Astrocyte (in vitro differentiated cells and primary cell): ENCODE results near the gene KBTBD2. TPM values are rescaled to one million over a fixed set of nuclear protein-coding genes. Genes with fewer than 3 reads are reported as not detected.

Source experiments
- DNase-seq: peaks from one replicate; pipeline ENCODE4 v3.0.0-alpha.2; 2010; ENCODE audit warnings: low read depth
- FAIRE-seq: peaks from 2 replicates; lab custom pipeline; 2011; peaks lifted over from hg19 to GRCh38; lab: Jason Lieb, UNC
- H2AFZ ChIP-seq: 2 replicates; pipeline ENCODE4 v1.6.0; 2012; ENCODE audit warnings: low read depth, low read length, inconsistent platforms
- H3K27ac ChIP-seq: 2 replicates; pipeline ENCODE4 v1.5.1; 2011; ENCODE audit warnings: low read depth, low read length, inconsistent platforms
- H3K27me3 ChIP-seq: 2 replicates; pipeline ENCODE4 v1.6.0; 2011; ENCODE audit warnings: low read length, inconsistent platforms; ENCODE audit not compliant: insufficient read depth
- H3K36me3 ChIP-seq: 2 replicates; pipeline ENCODE4 v1.5.1; 2011; ENCODE audit warnings: low read length, inconsistent platforms; ENCODE audit not compliant: insufficient read depth
- H3K4me1 ChIP-seq: 2 replicates; pipeline ENCODE4 v1.5.1; 2011; ENCODE audit warnings: low read length, inconsistent platforms; ENCODE audit not compliant: insufficient read depth
- H3K4me2 ChIP-seq: 2 replicates; pipeline ENCODE4 v1.6.0; 2012; ENCODE audit warnings: low read length, inconsistent platforms
- H3K4me3 ChIP-seq: 2 replicates; pipeline ENCODE4 v1.5.1; 2011; ENCODE audit warnings: low read depth, mild to moderate bottlenecking, low read length, inconsistent platforms; ENCODE audit not compliant: insufficient read depth
- H3K79me2 ChIP-seq: 2 replicates; pipeline ENCODE4 v1.6.0; 2012; ENCODE audit warnings: mild to moderate bottlenecking, low read length, inconsistent platforms; ENCODE audit not compliant: insufficient read depth
- H3K9ac ChIP-seq: 2 replicates; pipeline ENCODE4 v1.6.0; 2012; ENCODE audit warnings: mild to moderate bottlenecking, low read length, inconsistent platforms
- H3K9me3 ChIP-seq: 2 replicates; pipeline ENCODE4 v1.5.1; 2012; ENCODE audit warnings: low read depth, mild to moderate bottlenecking, low read length, inconsistent platforms; ENCODE audit not compliant: insufficient read depth
- H4K20me1 ChIP-seq: 2 replicates; pipeline ENCODE4 v1.6.0; 2012; ENCODE audit warnings: low read length, inconsistent platforms; ENCODE audit not compliant: insufficient read depth
- H3K27ac Mint-ChIP-seq: one replicate; pipeline ENCODE4 v1.8.0; 2021; ENCODE audit warnings: mild to moderate bottlenecking, mixed read lengths; ENCODE audit not compliant: unreplicated experiment
- H3K27me3 Mint-ChIP-seq: one replicate; pipeline ENCODE4 v1.8.0; 2021; ENCODE audit warnings: low read depth, mixed read lengths; ENCODE audit not compliant: unreplicated experiment
- H3K36me3 Mint-ChIP-seq: one replicate; pipeline ENCODE4 v1.8.0; 2021; ENCODE audit warnings: low read depth, mixed read lengths; ENCODE audit not compliant: unreplicated experiment
- H3K4me1 Mint-ChIP-seq: one replicate; pipeline ENCODE4 v1.8.0; 2021; ENCODE audit warnings: low read depth, mixed read lengths; ENCODE audit not compliant: unreplicated experiment
- H3K4me3 Mint-ChIP-seq: one replicate; pipeline ENCODE4 v1.8.0; 2021; ENCODE audit warnings: mild to moderate bottlenecking, moderate library complexity, mixed read lengths; ENCODE audit not compliant: unreplicated experiment
- H3K9me3 Mint-ChIP-seq: one replicate; pipeline ENCODE4 v1.8.0; 2021; ENCODE audit warnings: mild to moderate bottlenecking, mixed read lengths; ENCODE audit not compliant: unreplicated experiment
- EZH2 ChIP-seq: IDR thresholded peaks from 2 replicates; pipeline ENCODE4 v1.6.1; 2012; ENCODE audit warnings: mild to moderate bottlenecking, low read length, inconsistent platforms; ENCODE audit not compliant: insufficient read depth
- total RNA-seq: library from RNA; stranded (reverse); gene quantifications from 2 replicates; pipeline ENCODE4 v1.2.1, GENCODE V29; 2021
- TF ChIP-seq, protein P1 (sequence below): IDR thresholded peaks from 2 replicates; pipeline ENCODE4 v1.5.1; 2011; ENCODE audit warnings: low read depth, mild to moderate bottlenecking, inconsistent platforms, low read length, moderate library complexity; ENCODE audit not compliant: insufficient read depth

KBTBD2 gene
- total RNA-seq, 1 donor from 2014 or later: 26.9 TPM

DNA sequence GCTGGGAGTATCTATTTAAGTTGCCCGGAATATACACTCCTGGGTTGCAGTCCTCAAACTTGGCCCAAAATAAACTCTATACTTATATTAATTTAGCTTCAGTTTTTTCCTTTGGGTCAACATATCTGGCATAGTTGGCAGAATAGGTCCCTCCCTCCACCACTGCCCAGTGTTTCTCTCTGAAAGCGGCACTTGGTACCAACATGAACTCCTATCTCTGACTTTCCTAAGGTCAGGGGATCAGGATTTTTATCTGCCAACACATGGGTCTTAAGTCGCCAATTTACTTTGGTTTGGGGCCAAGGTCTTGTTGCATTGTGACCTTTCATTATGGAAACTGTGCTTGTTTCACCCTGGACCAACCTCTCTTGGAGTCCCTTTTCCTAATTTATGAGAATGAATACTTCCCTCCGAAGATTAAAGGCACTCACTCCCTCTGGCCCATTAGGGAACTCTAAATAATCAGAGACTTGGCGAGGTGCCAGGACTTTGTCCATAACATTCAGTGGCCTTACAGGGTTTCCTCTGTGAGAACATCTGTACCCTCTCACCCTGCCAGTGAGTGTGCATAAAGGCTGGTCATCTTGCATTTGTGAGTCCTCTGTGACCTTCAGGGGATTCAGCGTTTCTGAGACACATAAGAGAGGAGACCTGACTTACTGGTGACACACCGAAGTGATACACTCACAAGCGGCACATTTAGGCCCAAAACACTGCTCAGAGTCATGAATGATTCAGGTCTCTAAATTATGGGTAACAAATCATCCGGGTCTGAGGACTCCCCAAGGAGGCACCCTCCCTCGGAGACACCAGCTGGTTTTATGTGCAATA, 46.0 kb upstream of the KBTBD2 start:
- no peak overlapping the region for H3K27ac ChIP-seq

DNA sequence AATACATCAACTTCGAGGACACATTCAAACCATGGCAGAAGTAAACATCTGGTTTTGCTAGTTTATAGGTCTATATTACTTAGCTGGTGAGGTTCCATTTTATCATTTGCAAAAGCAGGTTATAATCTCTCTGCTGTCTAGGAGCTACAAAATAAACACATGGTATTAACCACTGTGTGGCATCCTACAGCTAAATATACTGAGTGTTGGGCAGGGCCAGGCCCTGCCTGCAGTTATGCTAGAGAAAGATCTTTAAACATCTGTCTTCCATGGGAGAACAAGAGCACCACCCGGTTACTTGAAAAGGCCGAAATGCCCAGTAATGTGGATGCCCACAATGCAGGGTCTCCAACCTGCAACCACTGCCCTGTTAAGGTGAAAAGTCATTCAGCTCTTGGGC, 45.1 kb upstream of the KBTBD2 start:
- peaks cover 3% of the 10 kb centered on the region for H3K36me3 ChIP-seq
- no peak overlapping the region for H3K9ac ChIP-seq
- H4K20me1 ChIP-seq: peaks cover 36% of the 10 kb centered on the region
- no peak overlapping the region for H3K4me3 Mint-ChIP-seq
- peaks cover 10% of the 10 kb centered on the region for H3K36me3 Mint-ChIP-seq
- FAIRE-seq (no peak), DNase-seq (no peak)
- no peak overlapping the region for H2AFZ ChIP-seq
- TF ChIP-seq, protein P1, sequence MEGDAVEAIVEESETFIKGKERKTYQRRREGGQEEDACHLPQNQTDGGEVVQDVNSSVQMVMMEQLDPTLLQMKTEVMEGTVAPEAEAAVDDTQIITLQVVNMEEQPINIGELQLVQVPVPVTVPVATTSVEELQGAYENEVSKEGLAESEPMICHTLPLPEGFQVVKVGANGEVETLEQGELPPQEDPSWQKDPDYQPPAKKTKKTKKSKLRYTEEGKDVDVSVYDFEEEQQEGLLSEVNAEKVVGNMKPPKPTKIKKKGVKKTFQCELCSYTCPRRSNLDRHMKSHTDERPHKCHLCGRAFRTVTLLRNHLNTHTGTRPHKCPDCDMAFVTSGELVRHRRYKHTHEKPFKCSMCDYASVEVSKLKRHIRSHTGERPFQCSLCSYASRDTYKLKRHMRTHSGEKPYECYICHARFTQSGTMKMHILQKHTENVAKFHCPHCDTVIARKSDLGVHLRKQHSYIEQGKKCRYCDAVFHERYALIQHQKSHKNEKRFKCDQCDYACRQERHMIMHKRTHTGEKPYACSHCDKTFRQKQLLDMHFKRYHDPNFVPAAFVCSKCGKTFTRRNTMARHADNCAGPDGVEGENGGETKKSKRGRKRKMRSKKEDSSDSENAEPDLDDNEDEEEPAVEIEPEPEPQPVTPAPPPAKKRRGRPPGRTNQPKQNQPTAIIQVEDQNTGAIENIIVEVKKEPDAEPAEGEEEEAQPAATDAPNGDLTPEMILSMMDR: no peak
- no peaks in the 10 kb centered on the region for H3K4me1 Mint-ChIP-seq
- no peaks in the 10 kb centered on the region for H3K9me3 ChIP-seq
- no peak overlapping the region for H3K27ac ChIP-seq
- H3K27ac Mint-ChIP-seq: no peak overlapping the region
- peaks cover 44% of the 10 kb centered on the region for H3K79me2 ChIP-seq
- H3K4me3 ChIP-seq: no peak overlapping the region
- H3K4me1 ChIP-seq: peaks cover 7% of the 10 kb centered on the region
- H3K9me3 Mint-ChIP-seq: no peaks in the 10 kb centered on the region
- H3K4me2 ChIP-seq: no peak overlapping the region
- no peaks in the 10 kb centered on the region for H3K27me3 ChIP-seq
- H3K27me3 Mint-ChIP-seq: no peaks in the 10 kb centered on the region

More for the DNA sequence above, 46.0 kb upstream of the KBTBD2 start:
- H3K4me2 ChIP-seq: no peak overlapping the region
- TF ChIP-seq, protein P1: no peak
- no peak for TF ChIP-seq EZH2
- peaks cover 50% of the 10 kb centered on the region for H3K79me2 ChIP-seq
- H3K27me3 ChIP-seq: no peaks in the 10 kb centered on the region
- no peak overlapping the region for H3K27ac Mint-ChIP-seq
- peaks cover 10% of the 10 kb centered on the region for H3K36me3 Mint-ChIP-seq
- no peak overlapping the region for H3K9ac ChIP-seq
- DNase-seq (peak; percentile 5), FAIRE-seq (no peak)
- peaks cover 2% of the 10 kb centered on the region for H3K36me3 ChIP-seq
- no peak overlapping the region for H3K4me3 ChIP-seq
- no peak overlapping the region for H2AFZ ChIP-seq
- H3K4me1 Mint-ChIP-seq: no peaks in the 10 kb centered on the region
- no peaks in the 10 kb centered on the region for H3K27me3 Mint-ChIP-seq
- H3K9me3 Mint-ChIP-seq: no peaks in the 10 kb centered on the region
- H4K20me1 ChIP-seq: peaks cover 34% of the 10 kb centered on the region
- peaks cover 7% of the 10 kb centered on the region for H3K4me1 ChIP-seq
- H3K4me3 Mint-ChIP-seq: no peak overlapping the region
- H3K9me3 ChIP-seq: no peaks in the 10 kb centered on the region

DNA sequence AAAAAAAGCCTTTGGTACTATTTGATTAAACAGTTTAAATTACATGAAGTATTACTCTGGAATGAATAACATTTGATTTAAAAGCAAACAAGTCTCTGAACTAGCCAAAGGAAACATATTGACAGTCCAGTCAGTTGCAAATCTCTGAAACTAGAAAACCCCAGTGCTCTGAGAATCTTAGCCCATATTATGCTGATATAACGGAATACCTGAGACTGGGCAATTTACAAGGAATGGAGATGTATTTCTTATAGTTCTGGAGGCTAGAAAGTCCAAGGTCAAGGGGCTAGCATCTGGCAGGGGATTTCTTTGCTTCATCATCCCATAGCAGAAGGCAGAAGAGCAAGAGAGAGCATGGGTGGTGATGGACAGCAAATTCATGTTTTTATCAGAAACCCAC, 44.0 kb upstream of the KBTBD2 start:
- Mint-ChIP-seq H3K27ac (no peak overlapping the region), H3K4me1 (no peaks in the 10 kb centered on the region), H3K4me3 (no peak overlapping the region), H3K36me3 (peaks cover 16% of the 10 kb centered on the region), H3K9me3 (no peaks in the 10 kb centered on the region), H3K27me3 (no peaks in the 10 kb centered on the region)
- Histone ChIP-seq H3K9ac (no peak overlapping the region), H3K36me3 (peaks cover 5% of the 10 kb centered on the region), H3K4me3 (no peak overlapping the region), H4K20me1 (peaks cover 42% of the 10 kb centered on the region), H3K4me2 (no peak overlapping the region), H3K27me3 (no peaks in the 10 kb centered on the region), H3K79me2 (peaks cover 42% of the 10 kb centered on the region), H3K9me3 (no peaks in the 10 kb centered on the region), H3K4me1 (no peaks in the 10 kb centered on the region), H3K27ac (no peak overlapping the region), H2AFZ (no peak overlapping the region)
- TF ChIP-seq, protein P1: no peak
- TF ChIP-seq EZH2: no peak
- FAIRE-seq: no peak
- no peak for DNase-seq
